HepG2 (cell line): ENCODE data around the gene SAMSN1. TPM values are rescaled to one million over a fixed set of nuclear protein-coding genes. Genes with fewer than 3 reads are reported as not detected.

Source experiments
- ATAC-seq: fragments of 200-7000 bp; cut with Tn5 transposase; 3 replicates; pipeline ENCODE4 v1.9.1; 2020; ENCODE audit warnings: mild to moderate bottlenecking, moderate library complexity
- BruUV-seq: library from RNA; stranded (reverse); fragments of 400-500 nt; replicated peaks from 2 replicates; lab custom pipeline; 2021; lab: Mats Ljungman, UMichigan
- CTCF ChIA-PET: fragments of 300-600 bp; formaldehyde crosslinking; extraction: SDS; loops from one replicate; lab custom pipeline; 2021; ENCODE audit warnings: low total read pairs, inconsistent platforms, low intra/inter-chr PET ratio; lab: Yijun Ruan, JAX
- POLR2A ChIA-PET: fragments of 350-600 bp; sonication (Branson Sonifier 250); formaldehyde crosslinking; loops from one replicate; lab custom pipeline; 2020; ENCODE audit warnings: antibody characterized with exemption, inconsistent platforms; lab: Yijun Ruan, JAX
- DNase-seq: peaks from one replicate; pipeline ENCODE4 v3.0.0-alpha.2; 2015; ENCODE audit warnings: low spot score
- FAIRE-seq: peaks from 3 replicates; lab custom pipeline; 2011; peaks lifted over from hg19 to GRCh38; lab: Jason Lieb, UNC
- H2AFZ ChIP-seq: one replicate; pipeline ENCODE4 v1.6.1; 2011; ENCODE audit warnings: low read length, inconsistent platforms
- H3K27ac ChIP-seq: fragments of 300-600 bp; 3 replicates; pipeline ENCODE4 v1.8.0; 2011; ENCODE audit warnings: mixed run types, mild to moderate bottlenecking, mixed read lengths, low read length, inconsistent platforms; ENCODE audit not compliant: insufficient read depth; ENCODE audit errors: extremely low read length
- H3K27me3 ChIP-seq, 2 experiments: fragments of 200-600 bp in 1 of 2; 2 replicates in 1 of 2; 3 replicates in 1 of 2; pipeline versions ENCODE4 v1.6.0 to v1.8.0; 2011; ENCODE audit warnings: low read length in 2 of 2, mild to moderate bottlenecking in 2 of 2, moderate library complexity in 2 of 2, inconsistent platforms in 1 of 2; ENCODE audit not compliant: insufficient read depth in 2 of 2, control insufficient read depth in 1 of 2
- H3K36me3 ChIP-seq, 2 experiments: fragments of 200-600 bp in 1 of 2; replicated peaks in 1 of 2; 2 replicates in 1 of 2; 3 replicates in 1 of 2; pipeline versions ENCODE4 v1.5.1 to v1.8.0; 2011; ENCODE audit warnings: low read length in 2 of 2, inconsistent platforms in 1 of 2; ENCODE audit not compliant: insufficient read depth in 2 of 2, control insufficient read depth in 1 of 2
- H3K4me1 ChIP-seq: 2 replicates; pipeline ENCODE4 v1.5.1; 2012; ENCODE audit warnings: low read length, inconsistent platforms; ENCODE audit not compliant: insufficient read depth
- H3K4me2 ChIP-seq: 2 replicates; pipeline ENCODE4 v1.6.0; 2011; ENCODE audit warnings: low read depth, low read length, inconsistent platforms
- H3K4me3 ChIP-seq, 3 experiments: fragments of 200-600 bp in 1 of 3; sonication (generic), shearing (Covaris generic) in 1 of 3; replicated peaks in 1 of 3; 2 replicates each; pipeline ENCODE4 v1.5.1; 2011 to 2016; ENCODE audit warnings: low read length in 3 of 3, inconsistent platforms in 2 of 3, low read depth in 2 of 3, mild to moderate bottlenecking in 2 of 3, control low read depth in 1 of 3, mixed read lengths in 1 of 3; ENCODE audit not compliant: insufficient read depth in 1 of 3
- H3K79me2 ChIP-seq: one replicate; pipeline ENCODE4 v1.6.1; 2011; ENCODE audit warnings: low read length, inconsistent platforms; ENCODE audit not compliant: insufficient read depth
- H3K9ac ChIP-seq: 2 replicates; pipeline ENCODE4 v1.6.0; 2011; ENCODE audit warnings: mild to moderate bottlenecking, low read depth, low read length, inconsistent platforms; ENCODE audit not compliant: insufficient read depth
- H3K9me3 ChIP-seq: 2 replicates; pipeline ENCODE4 v1.5.1; 2012; ENCODE audit warnings: mild to moderate bottlenecking, low read length
- H4K20me1 ChIP-seq: 2 replicates; pipeline ENCODE4 v1.6.0; 2011; ENCODE audit warnings: inconsistent platforms, mild to moderate bottlenecking, low read length, moderate library complexity; ENCODE audit not compliant: insufficient read depth
- TCF7 ChIP-seq: sonication (generic); IDR thresholded peaks from 2 replicates; pipeline ENCODE4 v1.6.1; 2016; ENCODE audit warnings: antibody characterized with exemption, low read depth
- ZBTB7B ChIP-seq: sonication (generic); formaldehyde crosslinking; IDR thresholded peaks from 2 replicates; pipeline ENCODE4 v1.4.0; 2020; ENCODE audit warnings: missing genetic modification reagents
- WGBS: methylation state at CpG from one replicate; pipeline ENCODE4 v1.1.6; 2017; ENCODE audit warnings: low lambda C conversion rate; 5-methylcytosine and 5-hydroxymethylcytosine counted together
- in situ Hi-C: cut with HindIII; loops from 2 replicates; pipeline ENCODE4 v1.10.0; 2017; ENCODE audit warnings: low pct_unique_long_range_greater_than_20kb; ENCODE audit not compliant: extremely low pct_ligation_motif_present
- intact Hi-C: fragments of 100-400 bp; cut with micrococcal nuclease; formaldehyde crosslinking; loops from one replicate; pipeline ENCODE4 v1.10.0; 2022; ENCODE audit not compliant: unreplicated experiment
- polyA plus RNA-seq, 8 experiments: library from polyadenylated mRNA; depleted of rRNA in 3 of 8; stranded (reverse) in 7 of 8; unstranded in 1 of 8; fragments of >200 nt; fragmentation: Illumina TruSeq in 4 of 8; extraction: Trizol in 4 of 8; gene quantifications; 2 replicates each; pipeline versions ENCODE4 v1.2.1 to v1.2.3, GENCODE V29; 2011 to 2016; ENCODE audit warnings: low read depth in 4 of 8, missing spikeins in 1 of 8, mixed read lengths in 1 of 8; ENCODE audit not compliant: insufficient read depth in 1 of 8
- total RNA-seq, 5 experiments: library from RNA; depleted of rRNA; stranded (reverse); fragments of >200 nt; fragmentation: Illumina TruSeq; extraction: Trizol; gene quantifications; 2 replicates each; pipeline ENCODE4 v1.2.3, GENCODE V29; 2016; ENCODE audit warnings: low read depth in 1 of 5
- TF ChIP-seq, protein P1 (sequence below): sonication (generic); formaldehyde crosslinking; IDR thresholded peaks from one replicate; pipeline ENCODE4 v1.5.1; 2020; ENCODE audit warnings: mild to moderate bottlenecking, missing genetic modification reagents; ENCODE audit errors: not compliant biosample characterization
- TF ChIP-seq, protein P2 (sequence below): sonication (generic); formaldehyde crosslinking; IDR thresholded peaks from 2 replicates; pipeline ENCODE4 v1.4.0; 2020; ENCODE audit warnings: mild to moderate bottlenecking, missing genetic modification reagents

SAMSN1 gene
- total and polyA plus RNA-seq, 2 of the 13 experiments (the other 11 are each of a cell fraction or from before 2014, with no cell fraction given) = 0.09 TPM; not detected in 1

DNA sequence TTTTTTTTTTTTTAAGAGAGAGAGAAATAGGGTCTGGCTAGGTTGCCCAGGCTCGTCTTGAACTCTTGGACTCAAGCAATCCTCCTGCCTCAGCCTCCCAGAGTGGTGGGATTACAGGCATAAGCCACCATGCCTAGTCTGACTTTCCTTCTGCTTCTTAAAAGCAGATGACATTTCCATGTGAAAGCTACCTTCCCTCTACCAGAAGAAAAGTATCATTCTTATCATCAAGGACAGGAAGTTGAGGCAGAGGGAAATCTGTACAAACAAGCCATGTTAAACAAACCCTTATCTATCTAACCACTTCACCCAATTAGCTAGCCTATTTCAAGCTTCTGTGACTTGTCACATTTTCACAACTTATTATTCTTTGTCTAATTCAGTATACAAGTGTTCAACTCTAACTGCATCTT lies 54.8 kb downstream of the SAMSN1 start:
- H3K4me2 ChIP-seq = no peak overlapping the region
- TF ChIP-seq, protein P1, sequence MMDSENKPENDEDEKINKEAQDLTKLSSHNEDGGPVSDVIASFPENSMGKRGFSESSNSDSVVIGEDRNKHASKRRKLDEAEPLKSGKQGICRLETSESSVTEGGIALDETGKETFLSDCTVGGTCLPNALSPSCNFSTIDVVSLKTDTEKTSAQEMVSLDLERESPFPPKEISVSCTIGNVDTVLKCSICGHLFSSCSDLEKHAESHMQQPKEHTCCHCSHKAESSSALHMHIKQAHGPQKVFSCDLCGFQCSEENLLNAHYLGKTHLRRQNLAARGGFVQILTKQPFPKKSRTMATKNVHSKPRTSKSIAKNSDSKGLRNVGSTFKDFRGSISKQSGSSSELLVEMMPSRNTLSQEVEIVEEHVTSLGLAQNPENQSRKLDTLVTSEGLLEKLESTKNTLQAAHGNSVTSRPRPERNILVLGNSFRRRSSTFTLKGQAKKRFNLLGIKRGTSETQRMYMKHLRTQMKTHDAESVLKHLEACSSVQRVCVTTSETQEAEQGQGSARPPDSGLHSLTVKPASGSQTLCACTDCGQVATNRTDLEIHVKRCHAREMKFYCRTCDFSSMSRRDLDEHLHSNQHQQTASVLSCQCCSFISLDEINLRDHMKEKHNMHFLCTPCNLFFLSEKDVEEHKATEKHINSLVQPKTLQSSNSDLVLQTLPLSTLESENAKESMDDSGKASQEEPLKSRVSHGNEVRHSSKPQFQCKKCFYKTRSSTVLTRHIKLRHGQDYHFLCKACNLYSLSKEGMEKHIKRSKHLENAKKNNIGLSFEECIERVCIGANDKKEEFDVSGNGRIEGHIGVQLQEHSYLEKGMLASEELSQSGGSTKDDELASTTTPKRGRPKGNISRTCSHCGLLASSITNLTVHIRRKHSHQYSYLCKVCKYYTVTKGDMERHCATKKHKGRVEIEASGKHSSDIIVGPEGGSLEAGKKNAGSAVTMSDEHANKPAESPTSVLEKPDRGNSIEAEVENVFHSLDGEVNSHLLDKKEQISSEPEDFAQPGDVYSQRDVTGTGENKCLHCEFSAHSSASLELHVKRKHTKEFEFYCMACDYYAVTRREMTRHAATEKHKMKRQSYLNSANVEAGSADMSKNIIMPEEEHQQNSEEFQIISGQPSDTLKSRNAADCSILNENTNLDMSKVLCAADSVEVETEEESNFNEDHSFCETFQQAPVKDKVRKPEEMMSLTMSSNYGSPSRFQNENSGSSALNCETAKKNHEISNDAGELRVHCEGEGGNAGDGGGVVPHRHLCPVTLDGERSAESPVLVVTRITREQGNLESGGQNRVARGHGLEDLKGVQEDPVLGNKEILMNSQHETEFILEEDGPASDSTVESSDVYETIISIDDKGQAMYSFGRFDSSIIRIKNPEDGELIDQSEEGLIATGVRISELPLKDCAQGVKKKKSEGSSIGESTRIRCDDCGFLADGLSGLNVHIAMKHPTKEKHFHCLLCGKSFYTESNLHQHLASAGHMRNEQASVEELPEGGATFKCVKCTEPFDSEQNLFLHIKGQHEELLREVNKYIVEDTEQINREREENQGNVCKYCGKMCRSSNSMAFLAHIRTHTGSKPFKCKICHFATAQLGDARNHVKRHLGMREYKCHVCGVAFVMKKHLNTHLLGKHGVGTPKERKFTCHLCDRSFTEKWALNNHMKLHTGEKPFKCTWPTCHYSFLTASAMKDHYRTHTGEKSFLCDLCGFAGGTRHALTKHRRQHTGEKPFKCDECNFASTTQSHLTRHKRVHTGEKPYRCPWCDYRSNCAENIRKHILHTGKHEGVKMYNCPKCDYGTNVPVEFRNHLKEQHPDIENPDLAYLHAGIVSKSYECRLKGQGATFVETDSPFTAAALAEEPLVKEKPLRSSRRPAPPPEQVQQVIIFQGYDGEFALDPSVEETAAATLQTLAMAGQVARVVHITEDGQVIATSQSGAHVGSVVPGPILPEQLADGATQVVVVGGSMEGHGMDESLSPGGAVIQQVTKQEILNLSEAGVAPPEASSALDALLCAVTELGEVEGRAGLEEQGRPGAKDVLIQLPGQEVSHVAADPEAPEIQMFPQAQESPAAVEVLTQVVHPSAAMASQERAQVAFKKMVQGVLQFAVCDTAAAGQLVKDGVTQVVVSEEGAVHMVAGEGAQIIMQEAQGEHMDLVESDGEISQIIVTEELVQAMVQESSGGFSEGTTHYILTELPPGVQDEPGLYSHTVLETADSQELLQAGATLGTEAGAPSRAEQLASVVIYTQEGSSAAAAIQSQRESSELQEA (CRISPR knock-in tag) = no peak
- TF ChIP-seq TCF7 (no peak), ZBTB7B (CRISPR knock-in tag) (no peak)
- TF ChIP-seq, protein P2, sequence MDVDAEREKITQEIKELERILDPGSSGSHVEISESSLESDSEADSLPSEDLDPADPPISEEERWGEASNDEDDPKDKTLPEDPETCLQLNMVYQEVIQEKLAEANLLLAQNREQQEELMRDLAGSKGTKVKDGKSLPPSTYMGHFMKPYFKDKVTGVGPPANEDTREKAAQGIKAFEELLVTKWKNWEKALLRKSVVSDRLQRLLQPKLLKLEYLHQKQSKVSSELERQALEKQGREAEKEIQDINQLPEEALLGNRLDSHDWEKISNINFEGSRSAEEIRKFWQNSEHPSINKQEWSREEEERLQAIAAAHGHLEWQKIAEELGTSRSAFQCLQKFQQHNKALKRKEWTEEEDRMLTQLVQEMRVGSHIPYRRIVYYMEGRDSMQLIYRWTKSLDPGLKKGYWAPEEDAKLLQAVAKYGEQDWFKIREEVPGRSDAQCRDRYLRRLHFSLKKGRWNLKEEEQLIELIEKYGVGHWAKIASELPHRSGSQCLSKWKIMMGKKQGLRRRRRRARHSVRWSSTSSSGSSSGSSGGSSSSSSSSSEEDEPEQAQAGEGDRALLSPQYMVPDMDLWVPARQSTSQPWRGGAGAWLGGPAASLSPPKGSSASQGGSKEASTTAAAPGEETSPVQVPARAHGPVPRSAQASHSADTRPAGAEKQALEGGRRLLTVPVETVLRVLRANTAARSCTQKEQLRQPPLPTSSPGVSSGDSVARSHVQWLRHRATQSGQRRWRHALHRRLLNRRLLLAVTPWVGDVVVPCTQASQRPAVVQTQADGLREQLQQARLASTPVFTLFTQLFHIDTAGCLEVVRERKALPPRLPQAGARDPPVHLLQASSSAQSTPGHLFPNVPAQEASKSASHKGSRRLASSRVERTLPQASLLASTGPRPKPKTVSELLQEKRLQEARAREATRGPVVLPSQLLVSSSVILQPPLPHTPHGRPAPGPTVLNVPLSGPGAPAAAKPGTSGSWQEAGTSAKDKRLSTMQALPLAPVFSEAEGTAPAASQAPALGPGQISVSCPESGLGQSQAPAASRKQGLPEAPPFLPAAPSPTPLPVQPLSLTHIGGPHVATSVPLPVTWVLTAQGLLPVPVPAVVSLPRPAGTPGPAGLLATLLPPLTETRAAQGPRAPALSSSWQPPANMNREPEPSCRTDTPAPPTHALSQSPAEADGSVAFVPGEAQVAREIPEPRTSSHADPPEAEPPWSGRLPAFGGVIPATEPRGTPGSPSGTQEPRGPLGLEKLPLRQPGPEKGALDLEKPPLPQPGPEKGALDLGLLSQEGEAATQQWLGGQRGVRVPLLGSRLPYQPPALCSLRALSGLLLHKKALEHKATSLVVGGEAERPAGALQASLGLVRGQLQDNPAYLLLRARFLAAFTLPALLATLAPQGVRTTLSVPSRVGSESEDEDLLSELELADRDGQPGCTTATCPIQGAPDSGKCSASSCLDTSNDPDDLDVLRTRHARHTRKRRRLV (CRISPR knock-in tag) = no peak
- BruUV-seq = no TSS peak
- ChIA-PET CTCF (no interaction called here), POLR2A (no interaction called here)
- H3K36me3 ChIP-seq = no peaks in the 10 kb centered on the region
- H2AFZ ChIP-seq = no peak overlapping the region
- ATAC-seq (no peak), DNase-seq (no peak), FAIRE-seq (no peak)
- no peak overlapping the region for H3K4me3 ChIP-seq
- no peak overlapping the region for H3K27ac ChIP-seq
- no peaks in the 10 kb centered on the region for H3K27me3 ChIP-seq
- intact Hi-C loops (no loop called here), in situ Hi-C loops (no loop called here)
- no peaks in the 10 kb centered on the region for H4K20me1 ChIP-seq
- WGBS = 0% methylated on average over 1 of the region's 1 CpG
- no peaks in the 10 kb centered on the region for H3K4me1 ChIP-seq
- no peak overlapping the region for H3K9ac ChIP-seq
- no peaks in the 10 kb centered on the region for H3K79me2 ChIP-seq
- H3K9me3 ChIP-seq = no peaks in the 10 kb centered on the region
